Heart right ventricle (tissue), 16 donors: Measurements from ENCODE around the gene C1QB. TPM values are rescaled to one million over a fixed set of nuclear protein-coding genes. Genes with fewer than 3 reads are reported as not detected.

Source experiments
- ATAC-seq, 8 donors: fragments of 200-7000 bp; cut with Tn5 transposase; one replicate each; pipeline ENCODE4 v1.9.1; 2020; ENCODE audit warnings: mild to moderate bottlenecking in 8 of 8, moderate library complexity in 8 of 8, moderate number of reproducible peaks in 1 of 8
- DNase-seq, 2 donors: peaks; one replicate each; pipeline ENCODE4 v3.0.0-alpha.2; 2020
- H3K27ac ChIP-seq, 10 donors: fragments of 200-600 bp; sonication (generic) in 2 of 10; one replicate each; pipeline versions ENCODE4 v1.5.0 to v1.8.0; 2020 to 2022; ENCODE audit warnings: mild to moderate bottlenecking in 3 of 10
- H3K27me3 ChIP-seq, 7 donors: fragments of 200-600 bp; one replicate each; pipeline ENCODE4 v1.8.0; 2021 to 2022; ENCODE audit warnings: mild to moderate bottlenecking in 2 of 7
- H3K36me3 ChIP-seq, 9 donors: fragments of 200-600 bp; sonication (generic) in 1 of 9; one replicate each; pipeline versions ENCODE4 v1.5.0 to v1.8.0; 2020 to 2022; ENCODE audit warnings: mild to moderate bottlenecking in 2 of 9
- H3K4me1 ChIP-seq, 9 donors: fragments of 200-600 bp; sonication (generic) in 1 of 9; one replicate each; pipeline versions ENCODE4 v1.5.0 to v1.8.0; 2020 to 2022; ENCODE audit warnings: mild to moderate bottlenecking in 4 of 9
- H3K4me3 ChIP-seq, 10 donors: fragments of 200-600 bp; sonication (generic) in 2 of 10; one replicate each; pipeline versions ENCODE4 v1.5.0 to v1.8.0; 2020 to 2022; ENCODE audit warnings: mild to moderate bottlenecking in 7 of 10, moderate library complexity in 2 of 10
- H3K9me3 ChIP-seq, 11 donors: fragments of 200-600 bp in 10 of 11; sonication (generic) in 2 of 11; one replicate each; pipeline versions ENCODE4 v1.5.0 to v1.8.0; 2013 to 2022; ENCODE audit warnings: mild to moderate bottlenecking in 2 of 11, control low read depth in 1 of 11, moderate library complexity in 1 of 11
- CTCF ChIP-seq, 9 donors: fragments of 200-600 bp; sonication (generic) in 2 of 9; IDR thresholded peaks; one replicate each; pipeline versions ENCODE4 v1.5.0 to v1.8.0; 2021 to 2022; ENCODE audit warnings: antibody characterized with exemption in 9 of 9, mild to moderate bottlenecking in 5 of 9, moderate library complexity in 1 of 9
- WGBS, 2 donors: extraction: QIAGEN DNeasy Blood & Tissue Kit; methylation state at CpG; one replicate each; pipeline ENCODE4 v1.1.7; 2013; ENCODE audit warnings: inconsistent platforms in 1 of 2; 5-methylcytosine and 5-hydroxymethylcytosine counted together
- intact Hi-C, 10 donors: fragments of 100-400 bp; cut with DNase I; formaldehyde crosslinking; loops; one replicate each; pipeline versions ENCODE4 v1.11.1 to v1.14.2; 2022
- polyA plus RNA-seq, 2 donors: library from polyadenylated mRNA; stranded (reverse); fragments of 200-250 nt; gene quantifications; one replicate each; pipeline ENCODE4 v1.2.3, GENCODE V29; 2013
- total RNA-seq, 10 donors: library from RNA; stranded (reverse); fragmentation: NEBNext Ultra II Directional in 3 of 10; extraction: Animal tissue kit (Norgen Biotek cat#: 25700) in 3 of 10; gene quantifications; one replicate each; pipeline versions ENCODE4 v1.2.1 to v1.2.4, GENCODE V29; 2021 to 2023
- donor health status: Arrhythmogenic right ventricular cardiomyopathy.
- donor health status: ischemic (EF 13 %, LVEDD 7.1; RV severe dilation, severe dysfunction).
- donor health status: healthy with polysubstance abuse.
- donor health status: DM: no; HTN: yes; CAD: no.
- donor health status: DM: no; HTN: no; CAD: no.
- donor health status: ischemic (EF 25% LVEDD 6.9; RV normal size, moderate dysfunction).
- donor health status: ischemic (EF 25% LVEDD 5.7; RV mildly dilated, moderate dysfunction).
- donor health status: healthy.
- donor health status: DM: yes; HTN: yes; CAD: no.
- donor health status: Ischemic cardiomyopathy.
- donor health status: ischemic (EF 35%, LVEDD 5.7; RV mildly dilated, moderate dysfunction).
- donor health status: nonischemic (EF 11% LVEDD 7.7; RV severe dilation, severe dysfunction).
- donor health status: DM: yes; HTN: yes; CAD: no.
- donor health status: PGD.
- donor health status: ischemic (EF 29% LVEDD 5.4; RV normal size, mild dysfunction).
- donor health status: nonischemic (EF 23%, LVEDD 6.1; RV moderate dilation, normal function).

The C1QB gene
- total and polyA plus RNA-seq, 12 donors: 10.0 to 367 (median 28.5) TPM

- H3K4me3 ChIP-seq: peak overlapping the region in 4 of 10 donors; percentile 5 to 55 (median 28)
- intact Hi-C loops: loop anchor here in 3 of 10 donors (10.0 kb wide), 4 partner anchors 111 to 541 kb away; no protein-coding TSS in a partner anchor
- no peak for DNase-seq
Measured at GRCh38 chr1:22645931-22646330, 7.1 kb upstream of the C1QB start.

GRCh38 chr1:22646384-22646783, 6.7 kb upstream of the C1QB start:
- Histone ChIP-seq H3K27ac (peak overlapping the region in 1 of 10 donors; percentile 86), H3K4me1 (peaks cover 0 to 13% (median 3%) of the 10 kb centered on the region in 9 donors), H3K9me3 (no peaks in the 10 kb centered on the region), H3K4me3 (peak overlapping the region in 2 of 10 donors; percentile 17 to 55), H3K27me3 (peaks cover 0 to 13% (median 8%) of the 10 kb centered on the region in 7 donors), H3K36me3 (peaks cover 0 to 6% (median 0%) of the 10 kb centered on the region in 9 donors)
- ATAC-seq (no peak), DNase-seq (no peak)
- intact Hi-C loops: loop anchor here in 3 of 10 donors (10.0 kb wide), 4 partner anchors 112 to 542 kb away; no protein-coding TSS in a partner anchor
- TF ChIP-seq CTCF (IDR thresholded peaks at IDR 0.05): no peak
- 0 to 97% methylated on average over 1 of the region's 1 CpG for WGBS, 2 donors

More at GRCh38 chr1:22645931-22646330, 7.1 kb upstream of the C1QB start:
- peaks cover 0 to 16% (median 9%) of the 10 kb centered on the region in 7 donors for H3K27me3 ChIP-seq
- peak overlapping the region in 1 of 10 donors; percentile 86 for H3K27ac ChIP-seq
- H3K36me3 ChIP-seq: peaks cover 0 to 6% (median 0%) of the 10 kb centered on the region in 9 donors
- peaks cover 0 to 13% (median 3%) of the 10 kb centered on the region in 9 donors for H3K4me1 ChIP-seq
- no peak for TF ChIP-seq CTCF (IDR thresholded peaks at IDR 0.05)
- 67 to 72% methylated on average over 7 of the region's 7 CpGs for WGBS, 2 donors
- no peaks in the 10 kb centered on the region for H3K9me3 ChIP-seq
- no peak for ATAC-seq

- no peak overlapping the region for H3K4me3 ChIP-seq
- H3K27me3 ChIP-seq: peaks cover 0 to 25% (median 12%) of the 10 kb centered on the region in 7 donors
- DNase-seq: no peak
- no peak for TF ChIP-seq CTCF (IDR thresholded peaks at IDR 0.05)
- intact Hi-C loops: no loop called here
- ATAC-seq: no peak
- no peaks in the 10 kb centered on the region for H3K9me3 ChIP-seq
- H3K36me3 ChIP-seq: peaks cover 0 to 10% (median 0%) of the 10 kb centered on the region in 9 donors
- H3K4me1 ChIP-seq: no peaks in the 10 kb centered on the region
- 88 to 92% methylated on average over 13 of the region's 13 CpGs for WGBS, 2 donors
- no peak overlapping the region for H3K27ac ChIP-seq
Measured at GRCh38 chr1:22650089-22650693, 2.8 kb upstream of the C1QB start.

- Histone ChIP-seq H3K9me3 (no peaks in the 10 kb centered on the region), H3K4me1 (no peaks in the 10 kb centered on the region), H3K36me3 (peaks cover 0 to 9% (median 0%) of the 10 kb centered on the region in 9 donors), H3K4me3 (no peak overlapping the region), H3K27me3 (peaks cover 0 to 37% (median 31%) of the 10 kb centered on the region in 7 donors), H3K27ac (peak overlapping the region in 1 of 10 donors; percentile 70)
- peak in 7 of 8 donors; percentile 33 to 66 (median 49) for ATAC-seq
- WGBS, 2 donors: 63 to 65% methylated on average over 15 of the region's 15 CpGs
- no peak for TF ChIP-seq CTCF (IDR thresholded peaks at IDR 0.05)
- intact Hi-C loops: no loop called here
- no peak for DNase-seq
Measured at GRCh38 chr1:22651941-22652856, 837 bp upstream of the C1QB start.
